Activated T-cell treated with anti-CD3 and anti-CD28 coated beads, Interleukin-2, amount 50 U/mL, for 24 hours (primary cell): Measurements from ENCODE around the gene PI16.
A peak's percentile ranks its signal among the peaks of the same experiment; 100 is the strongest.

Experiments used
- DNase-seq: peaks from one replicate; pipeline ENCODE4 v3.0.0-alpha.2; 2020
- H3K27ac Mint-ChIP-seq: 2 replicates; pipeline ENCODE4 v1.8.0; 2020; ENCODE audit warnings: mild to moderate bottlenecking, mixed read lengths
- H3K27me3 Mint-ChIP-seq: 2 replicates; pipeline ENCODE4 v1.8.0; 2020; ENCODE audit warnings: mixed read lengths
- H3K36me3 Mint-ChIP-seq: 2 replicates; pipeline ENCODE4 v1.8.0; 2020; ENCODE audit warnings: low read depth, mixed read lengths
- H3K4me1 Mint-ChIP-seq: 2 replicates; pipeline ENCODE4 v1.8.0; 2020; ENCODE audit warnings: low read depth, mixed read lengths
- H3K4me3 Mint-ChIP-seq: 2 replicates; pipeline ENCODE4 v1.8.0; 2020; ENCODE audit warnings: mild to moderate bottlenecking, moderate library complexity, mixed read lengths
- H3K9me3 Mint-ChIP-seq: 2 replicates; pipeline ENCODE4 v1.8.0; 2020; ENCODE audit warnings: mixed read lengths

The PI16 gene

GRCh38 chr6:36970892-36971842, 16.6 kb downstream of the PI16 start:
- H3K27me3 Mint-ChIP-seq: no peaks in the 10 kb centered on the region
- peaks cover 99% of the 10 kb centered on the region for H3K36me3 Mint-ChIP-seq
- no peak for DNase-seq
- no peak overlapping the region for H3K4me3 Mint-ChIP-seq
- H3K9me3 Mint-ChIP-seq: no peaks in the 10 kb centered on the region
- peak overlapping the region; percentile 53 for H3K27ac Mint-ChIP-seq
- H3K4me1 Mint-ChIP-seq: peaks cover 7% of the 10 kb centered on the region

- H3K9me3 Mint-ChIP-seq: no peaks in the 10 kb centered on the region
- H3K4me1 Mint-ChIP-seq: peaks cover 7% of the 10 kb centered on the region
- no peak for DNase-seq
- H3K27ac Mint-ChIP-seq: peak overlapping the region; percentile 53
- no peak overlapping the region for H3K4me3 Mint-ChIP-seq
- no peaks in the 10 kb centered on the region for H3K27me3 Mint-ChIP-seq
- peaks cover 99% of the 10 kb centered on the region for H3K36me3 Mint-ChIP-seq
These were observed 17.6 kb downstream of the PI16 start for GRCh38 chr6:36971921-36972673.

DNA sequence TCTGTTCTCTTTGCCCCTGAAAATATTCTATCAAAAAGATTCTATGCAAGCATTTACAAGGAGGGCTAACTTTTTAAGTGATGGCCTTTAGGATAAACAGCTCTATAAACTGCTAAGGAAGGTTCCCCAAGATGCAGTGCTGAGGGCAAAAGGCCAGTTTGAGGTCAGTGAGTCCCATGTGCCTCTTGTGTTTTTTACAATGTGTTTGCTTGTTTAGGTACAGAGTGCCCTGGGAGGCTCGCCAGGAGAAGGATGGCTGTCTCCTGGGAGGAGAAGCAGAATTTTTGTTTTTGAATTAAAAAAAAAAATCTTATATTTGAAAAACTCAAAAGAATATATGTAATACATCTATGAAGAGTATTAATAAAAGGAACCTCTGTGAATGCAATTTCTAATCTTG, 18.7 kb downstream of the PI16 start:
- H3K4me3 Mint-ChIP-seq: no peak overlapping the region
- H3K36me3 Mint-ChIP-seq: peaks cover 99% of the 10 kb centered on the region

GRCh38 chr6:36973647-36974046, 19.1 kb downstream of the PI16 start:
- DNase-seq: no peak
- Mint-ChIP-seq H3K4me1 (no peaks in the 10 kb centered on the region), H3K9me3 (no peaks in the 10 kb centered on the region), H3K27ac (peak overlapping the region; percentile 71), H3K36me3 (peaks cover 99% of the 10 kb centered on the region), H3K27me3 (no peaks in the 10 kb centered on the region), H3K4me3 (no peak overlapping the region)

More for the DNA sequence above, 18.7 kb downstream of the PI16 start:
- H3K27ac Mint-ChIP-seq: peak overlapping the region; percentile 71
- no peaks in the 10 kb centered on the region for H3K9me3 Mint-ChIP-seq
- DNase-seq: no peak
- H3K27me3 Mint-ChIP-seq: no peaks in the 10 kb centered on the region
- peaks cover under 1% of the 10 kb centered on the region for H3K4me1 Mint-ChIP-seq

DNA sequence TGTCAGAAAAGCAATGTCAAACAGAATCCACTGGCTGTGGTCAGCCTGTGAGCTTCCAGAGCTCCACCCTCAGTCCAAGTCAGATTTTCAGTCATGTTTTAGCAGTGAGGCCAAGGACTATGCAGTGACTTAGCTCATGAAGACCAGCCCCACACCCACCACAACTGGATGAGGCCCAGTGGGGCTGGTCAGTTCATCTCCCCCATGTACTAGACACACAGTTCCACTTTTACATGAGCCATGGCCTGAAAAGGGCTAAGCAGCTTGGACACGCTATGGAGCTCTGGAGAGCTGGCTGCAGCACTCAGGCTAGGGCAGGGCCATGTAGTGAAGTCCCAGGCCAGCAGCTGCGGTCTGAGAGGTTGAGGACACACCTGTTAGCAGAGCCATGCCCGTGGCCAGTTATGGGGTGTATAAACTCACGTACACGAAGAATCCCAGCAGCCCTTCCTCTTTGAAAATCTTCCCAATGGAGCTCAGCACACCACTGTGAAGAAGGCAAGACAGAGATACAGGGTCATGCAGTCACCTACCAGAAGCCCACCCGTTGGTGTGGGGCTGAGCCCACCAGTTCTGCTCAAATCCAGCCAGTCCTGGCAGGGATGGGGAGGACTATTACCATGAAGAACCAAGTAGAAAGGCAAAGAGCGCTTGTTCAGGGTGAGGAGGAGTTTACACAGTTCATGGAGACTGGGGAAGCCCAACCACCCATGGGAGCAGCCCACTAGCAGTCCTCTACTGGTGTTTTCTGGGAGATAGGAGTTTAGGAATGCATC, 20.9 kb downstream of the PI16 start:
- Mint-ChIP-seq H3K4me1 (peaks cover 15% of the 10 kb centered on the region), H3K36me3 (peaks cover 98% of the 10 kb centered on the region), H3K27ac (peak overlapping the region; percentile 57)

DNA sequence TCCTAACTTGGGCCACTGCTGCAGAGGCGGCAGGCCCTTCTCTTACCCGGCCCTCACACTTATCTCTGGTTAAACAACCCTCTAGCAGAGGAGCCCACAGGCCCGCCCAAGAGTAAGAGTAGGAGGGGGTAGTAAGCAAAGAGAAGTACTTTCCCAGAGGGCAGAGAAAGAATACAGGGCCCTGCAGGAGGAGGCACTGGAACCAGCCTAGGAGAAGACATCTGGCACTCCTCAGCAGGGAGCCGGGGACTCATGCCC, 21.4 kb downstream of the PI16 start:
- Mint-ChIP-seq H3K4me1 (peaks cover 20% of the 10 kb centered on the region), H3K9me3 (no peaks in the 10 kb centered on the region), H3K4me3 (no peak overlapping the region), H3K27me3 (no peaks in the 10 kb centered on the region), H3K36me3 (peaks cover 98% of the 10 kb centered on the region), H3K27ac (no peak overlapping the region)
- DNase-seq: no peak

More for the DNA sequence above, 20.9 kb downstream of the PI16 start:
- H3K9me3 Mint-ChIP-seq: no peaks in the 10 kb centered on the region
- DNase-seq: no peak
- no peaks in the 10 kb centered on the region for H3K27me3 Mint-ChIP-seq
- H3K4me3 Mint-ChIP-seq: no peak overlapping the region

DNA sequence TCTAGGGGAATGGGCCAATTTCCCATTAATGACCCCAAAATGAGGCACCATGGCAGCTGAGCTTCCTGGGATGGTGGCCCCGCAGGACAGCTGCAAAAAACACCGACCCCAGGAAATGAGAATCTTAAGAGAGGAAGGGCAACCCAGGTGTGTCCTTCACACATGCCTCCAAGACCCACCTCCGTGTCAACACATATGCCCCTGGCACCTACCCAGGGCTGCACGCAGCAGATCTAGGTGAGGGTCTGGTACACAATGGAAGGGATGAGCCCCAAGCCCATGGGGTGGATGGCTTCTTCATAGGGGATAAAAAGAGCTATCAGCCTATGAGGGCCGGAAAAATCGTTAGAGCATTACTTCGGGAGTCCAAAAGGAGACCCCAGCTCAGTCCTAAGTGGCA, 22.0 kb downstream of the PI16 start:
- Mint-ChIP-seq H3K4me3 (no peak overlapping the region), H3K9me3 (no peaks in the 10 kb centered on the region), H3K27ac (peak overlapping the region; percentile 7), H3K27me3 (no peaks in the 10 kb centered on the region), H3K4me1 (peaks cover 26% of the 10 kb centered on the region), H3K36me3 (peaks cover 97% of the 10 kb centered on the region)
- DNase-seq: no peak

DNA sequence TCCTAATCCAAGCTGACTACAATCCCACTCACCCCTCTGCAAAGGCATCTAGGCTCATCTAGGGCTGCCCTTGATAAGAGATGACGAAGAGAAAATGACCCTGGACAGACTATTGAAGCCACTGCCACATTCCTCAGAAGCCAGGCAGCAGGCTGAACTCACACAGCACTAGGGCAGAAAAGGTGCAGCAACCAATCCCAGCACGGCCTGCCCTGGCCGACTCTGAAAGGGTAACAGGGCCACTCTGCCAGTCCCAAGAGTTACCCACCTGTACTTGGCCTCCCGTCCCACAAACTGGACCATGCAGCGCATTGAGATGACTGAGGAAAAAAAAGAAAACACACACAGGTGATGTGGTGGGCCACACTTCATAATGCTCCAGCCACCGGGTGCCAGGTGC, 22.4 kb downstream of the PI16 start:
- Mint-ChIP-seq H3K4me1 (peaks cover 30% of the 10 kb centered on the region), H3K27ac (peak overlapping the region; percentile 31), H3K9me3 (no peaks in the 10 kb centered on the region), H3K36me3 (peaks cover 97% of the 10 kb centered on the region), H3K27me3 (no peaks in the 10 kb centered on the region), H3K4me3 (no peak overlapping the region)
- DNase-seq: no peak

GRCh38 chr6:36977470-36977941, 23.0 kb downstream of the PI16 start:
- H3K4me1 Mint-ChIP-seq: peaks cover 32% of the 10 kb centered on the region
- H3K9me3 Mint-ChIP-seq: no peaks in the 10 kb centered on the region
- no peak for DNase-seq
- no peak overlapping the region for H3K4me3 Mint-ChIP-seq
- peaks cover 94% of the 10 kb centered on the region for H3K36me3 Mint-ChIP-seq
- no peaks in the 10 kb centered on the region for H3K27me3 Mint-ChIP-seq
- H3K27ac Mint-ChIP-seq: peak overlapping the region; percentile 31

GRCh38 chr6:36978421-36979346, 24.1 kb downstream of the PI16 start:
- no peak overlapping the region for H3K4me3 Mint-ChIP-seq
- peaks cover 85% of the 10 kb centered on the region for H3K36me3 Mint-ChIP-seq

GRCh38 chr6:36979347-36979742, 24.8 kb downstream of the PI16 start:
- Mint-ChIP-seq H3K9me3 (no peaks in the 10 kb centered on the region), H3K4me1 (peaks cover 35% of the 10 kb centered on the region), H3K36me3 (peaks cover 78% of the 10 kb centered on the region), H3K27me3 (no peaks in the 10 kb centered on the region), H3K27ac (peak overlapping the region; percentile 63), H3K4me3 (no peak overlapping the region)
- no peak for DNase-seq

More at GRCh38 chr6:36978421-36979346, 24.1 kb downstream of the PI16 start:
- H3K27ac Mint-ChIP-seq: peak overlapping the region; percentile 63
- no peak for DNase-seq
- H3K27me3 Mint-ChIP-seq: no peaks in the 10 kb centered on the region
- peaks cover 35% of the 10 kb centered on the region for H3K4me1 Mint-ChIP-seq
- H3K9me3 Mint-ChIP-seq: no peaks in the 10 kb centered on the region

DNA sequence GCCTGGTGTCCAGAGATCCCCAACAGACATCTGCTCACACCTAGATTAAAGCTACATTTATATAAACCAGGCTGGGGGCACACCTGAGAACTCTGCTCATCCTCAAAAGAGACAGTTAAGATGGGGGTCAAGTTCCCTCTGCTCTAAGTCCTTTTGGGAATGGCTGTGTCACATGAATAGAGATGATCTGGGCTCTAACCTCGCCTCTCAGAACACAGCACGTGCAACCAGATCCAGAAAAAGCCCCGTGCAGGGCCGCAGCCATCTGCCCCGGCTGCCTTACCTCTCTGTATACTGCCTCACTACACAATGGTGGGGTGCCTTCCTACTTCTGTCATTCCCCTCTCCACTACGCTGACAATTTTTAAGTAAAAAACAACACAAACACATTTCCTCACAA, 25.6 kb downstream of the PI16 start:
- H3K9me3 Mint-ChIP-seq: no peaks in the 10 kb centered on the region
- H3K4me1 Mint-ChIP-seq: peaks cover 35% of the 10 kb centered on the region
- H3K27ac Mint-ChIP-seq: peak overlapping the region; percentile 63
- DNase-seq: no peak
- no peaks in the 10 kb centered on the region for H3K27me3 Mint-ChIP-seq
- H3K4me3 Mint-ChIP-seq: no peak overlapping the region
- peaks cover 71% of the 10 kb centered on the region for H3K36me3 Mint-ChIP-seq

DNA sequence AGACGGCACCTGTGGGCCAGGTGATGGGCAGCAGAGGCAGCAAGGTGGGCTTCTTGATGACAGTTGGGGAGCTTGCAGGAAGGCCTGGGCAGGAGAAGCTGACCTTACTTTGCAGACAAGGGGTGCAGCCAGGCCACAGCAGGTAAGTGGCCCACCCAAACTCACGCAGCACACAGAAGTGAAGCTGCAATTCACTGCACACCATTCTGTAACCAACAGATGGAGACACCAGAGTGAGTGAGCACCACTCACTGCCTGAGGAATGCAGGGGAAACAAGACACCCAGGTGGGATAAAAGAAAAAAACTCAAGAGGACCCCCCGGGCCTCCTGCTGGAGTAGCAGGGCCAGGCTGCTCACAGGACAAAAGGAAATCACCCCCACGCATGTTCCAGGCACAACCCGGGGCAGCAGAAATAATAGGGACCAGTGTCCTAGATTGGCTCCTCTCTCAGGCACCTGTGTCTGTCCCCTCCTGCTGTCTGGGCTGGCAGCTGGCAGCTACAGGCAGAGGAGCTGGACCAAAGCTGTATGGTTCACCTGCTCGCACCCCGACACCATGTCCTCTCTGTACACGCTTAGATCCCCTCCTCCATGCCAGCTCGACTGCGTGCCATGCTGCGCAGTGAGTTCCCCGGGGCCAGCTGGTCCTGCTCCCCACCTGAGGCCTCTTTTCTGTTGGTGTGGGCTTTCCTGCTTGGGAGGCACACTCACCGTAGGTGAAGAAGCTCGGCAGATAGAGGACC, 26.5 kb downstream of the PI16 start:
- H3K27ac Mint-ChIP-seq: peak overlapping the region; percentile 85
- no peak for DNase-seq
- H3K4me1 Mint-ChIP-seq: peaks cover 35% of the 10 kb centered on the region
- peaks cover 61% of the 10 kb centered on the region for H3K36me3 Mint-ChIP-seq
- H3K27me3 Mint-ChIP-seq: no peaks in the 10 kb centered on the region
- H3K4me3 Mint-ChIP-seq: no peak overlapping the region
- H3K9me3 Mint-ChIP-seq: no peaks in the 10 kb centered on the region
